GM12872 (cell line): ENCODE measurements around the gene HINT2.

ENCODE experiments used
- TF ChIP-seq, protein P1 (sequence below): IDR thresholded peaks from 3 replicates; pipeline ENCODE4 v1.5.1; 2011; ENCODE audit warnings: low read depth, mild to moderate bottlenecking, low read length, moderate library complexity; ENCODE audit not compliant: insufficient read depth

Gene HINT2

GRCh38 chr9:35829084-35829763 lies 14.4 kb upstream of the HINT2 start, which contains the start of gene TMEM8B:
TMEM8B (plus strand) TSS chr9:35829228; CDS start chr9:35829448, 220 bp downstream.
- TF ChIP-seq, protein P1, sequence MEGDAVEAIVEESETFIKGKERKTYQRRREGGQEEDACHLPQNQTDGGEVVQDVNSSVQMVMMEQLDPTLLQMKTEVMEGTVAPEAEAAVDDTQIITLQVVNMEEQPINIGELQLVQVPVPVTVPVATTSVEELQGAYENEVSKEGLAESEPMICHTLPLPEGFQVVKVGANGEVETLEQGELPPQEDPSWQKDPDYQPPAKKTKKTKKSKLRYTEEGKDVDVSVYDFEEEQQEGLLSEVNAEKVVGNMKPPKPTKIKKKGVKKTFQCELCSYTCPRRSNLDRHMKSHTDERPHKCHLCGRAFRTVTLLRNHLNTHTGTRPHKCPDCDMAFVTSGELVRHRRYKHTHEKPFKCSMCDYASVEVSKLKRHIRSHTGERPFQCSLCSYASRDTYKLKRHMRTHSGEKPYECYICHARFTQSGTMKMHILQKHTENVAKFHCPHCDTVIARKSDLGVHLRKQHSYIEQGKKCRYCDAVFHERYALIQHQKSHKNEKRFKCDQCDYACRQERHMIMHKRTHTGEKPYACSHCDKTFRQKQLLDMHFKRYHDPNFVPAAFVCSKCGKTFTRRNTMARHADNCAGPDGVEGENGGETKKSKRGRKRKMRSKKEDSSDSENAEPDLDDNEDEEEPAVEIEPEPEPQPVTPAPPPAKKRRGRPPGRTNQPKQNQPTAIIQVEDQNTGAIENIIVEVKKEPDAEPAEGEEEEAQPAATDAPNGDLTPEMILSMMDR: no peak

DNA sequence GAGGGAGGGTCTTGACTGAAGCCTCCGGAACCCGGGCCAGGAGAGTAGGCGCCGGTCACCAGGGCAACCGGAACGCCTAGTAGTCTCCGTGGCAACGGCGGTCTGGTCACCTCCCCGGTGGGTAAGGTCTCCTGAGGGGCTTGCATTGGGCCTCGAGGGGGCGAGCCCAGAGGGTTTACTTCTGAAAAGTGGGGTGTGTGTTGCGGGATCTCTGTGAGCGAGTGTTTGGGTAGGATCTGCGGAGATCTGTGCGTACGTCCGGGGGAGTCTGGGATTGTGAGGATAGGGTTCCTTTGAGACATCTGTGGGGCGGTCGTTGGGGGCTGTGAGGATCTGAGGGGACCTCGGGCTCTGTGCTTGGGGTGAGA lies 13.9 kb upstream of the HINT2 start, which contains the start of gene FAM221B:
FAM221B (minus strand) TSS at position 17 of the 368 bp plus-strand sequence. CDS start 2,571 bp downstream, outside the sequence.
- TF ChIP-seq, protein P1: no peak

- TF ChIP-seq, protein P1: no peak
These were observed 12.6 kb upstream of the HINT2 start for GRCh38 chr9:35827486-35827885.

DNA sequence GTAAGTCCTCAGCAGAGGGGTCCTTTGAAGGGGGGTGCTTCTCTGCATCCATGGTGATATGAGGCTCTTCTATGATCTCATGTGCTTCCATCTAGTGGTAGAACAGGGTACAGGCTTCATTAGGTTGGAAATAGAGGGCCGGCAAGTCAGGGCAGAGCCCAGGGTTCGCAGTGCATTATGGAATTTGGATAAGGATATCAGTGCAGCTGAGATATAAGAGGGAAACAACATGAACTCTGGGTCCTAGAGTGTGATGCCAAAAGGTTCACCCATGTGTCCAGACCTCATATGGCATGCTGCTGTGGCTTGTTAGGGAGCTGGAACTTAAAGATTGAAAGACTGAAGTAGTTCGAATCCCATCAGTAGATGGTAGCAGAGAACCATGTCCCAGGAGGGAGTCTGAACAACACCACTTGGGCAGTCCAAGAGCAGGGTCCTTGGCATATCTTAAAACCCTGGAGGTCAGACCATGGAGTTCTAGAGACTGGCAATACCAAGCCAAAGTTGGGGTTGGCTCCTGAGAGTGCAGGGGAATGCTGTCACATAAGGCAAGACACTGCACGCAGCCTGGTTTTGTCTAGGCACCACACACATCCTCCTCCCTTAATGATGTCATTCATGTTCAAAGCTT lies 11.3 kb upstream of the HINT2 start:
- TF ChIP-seq, protein P1: peak; percentile 82

GRCh38 chr9:35822926-35823325 lies 8.1 kb upstream of the HINT2 start:
- TF ChIP-seq, protein P1: no peak

- TF ChIP-seq, protein P1: no peak
These were observed 5.2 kb upstream of the HINT2 start for GRCh38 chr9:35820076-35820475.

- TF ChIP-seq, protein P1: no peak
These were observed 3.5 kb upstream of the HINT2 start for GRCh38 chr9:35818341-35818740.
